PC-3 (cell line): ENCODE measurements around the gene RFX4.

Experiments
- CTCF ChIP-seq: fragments of 300-600 bp; sonication (generic); conservative IDR thresholded peaks from 2 replicates; pipeline ENCODE4 v1.5.1; 2017; ENCODE audit warnings: antibody characterized with exemption, low read depth, mild to moderate bottlenecking, low read length
- EZH2 ChIP-seq: fragments of 300-600 bp; sonication (generic); IDR thresholded peaks from one replicate; pipeline ENCODE4 v1.6.1; 2017; ENCODE audit warnings: antibody characterized with exemption, mild to moderate bottlenecking, low read length; ENCODE audit not compliant: unreplicated experiment
- EZH2phosphoT487 ChIP-seq: fragments of 300-600 bp; sonication (generic); IDR thresholded peaks from 2 replicates; pipeline ENCODE4 v1.6.1; 2018; ENCODE audit warnings: mild to moderate bottlenecking, antibody characterized with exemption, low read length, borderline replicate concordance

DNA sequence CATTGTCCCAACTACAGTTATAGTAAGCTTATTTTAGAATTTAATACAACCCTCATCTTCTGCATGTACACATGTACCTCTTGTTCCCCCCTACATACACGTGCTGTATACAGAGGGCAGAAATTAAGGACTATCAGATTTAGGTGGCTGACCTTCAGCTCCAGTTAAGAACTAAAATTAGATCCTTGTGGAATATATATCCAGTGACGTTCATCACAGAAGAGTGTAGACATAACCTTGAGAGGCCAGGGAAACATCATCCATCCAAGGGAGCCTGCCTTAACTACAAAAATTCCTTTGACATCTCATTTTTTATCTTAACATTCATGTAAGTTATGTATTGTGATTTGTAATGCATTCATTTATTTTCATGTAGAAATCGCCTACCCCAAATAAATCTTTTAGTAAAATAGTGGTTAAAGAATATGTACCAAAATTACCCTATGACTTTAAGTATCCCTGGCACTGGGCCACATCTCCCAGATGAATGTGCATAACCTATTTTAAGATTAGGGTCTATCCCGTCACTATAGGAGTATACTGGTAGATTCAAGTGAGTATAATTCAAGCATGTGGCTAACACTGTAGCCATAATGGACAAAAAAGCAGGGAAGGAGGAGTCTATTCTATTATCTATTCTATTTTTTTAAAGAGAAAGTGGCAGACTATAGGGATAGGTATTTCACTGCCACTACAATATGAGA is 219.2 kb downstream of the RFX4 start:
- TF ChIP-seq EZH2 = no peak
- TF ChIP-seq CTCF = no peak
- no peak for TF ChIP-seq EZH2phosphoT487
